GM23338 (cell line): ENCODE data around the gene POLR2L. TPM values are rescaled to one million over a fixed set of nuclear protein-coding genes. Genes with fewer than 3 reads are reported as not detected.

Experiments used
- ATAC-seq: fragments of 200-7000 bp; cut with Tn5 transposase; 3 replicates; pipeline ENCODE4 v1.9.1; 2020
- DNase-seq: peaks from one replicate; pipeline ENCODE4 v3.0.0-alpha.2; 2015; ENCODE audit warnings: low spot score
- H2AFZ ChIP-seq: fragments of 200-600 bp; sonication (generic); 2 replicates; pipeline ENCODE4 v1.8.0; 2016; ENCODE audit warnings: antibody characterized with exemption, mild to moderate bottlenecking, moderate library complexity
- H3F3A ChIP-seq: fragments of 200-600 bp; sonication (generic); replicated peaks from 2 replicates; pipeline ENCODE4 v1.8.0; 2017; ENCODE audit warnings: antibody characterized with exemption, mixed run types, low read depth
- H3K27ac ChIP-seq: fragments of 200-600 bp; sonication (generic); 2 replicates; pipeline ENCODE4 v1.6.1; 2016; ENCODE audit warnings: low read depth
- H3K27me3 ChIP-seq: fragments of 200-600 bp; sonication (generic); 2 replicates; pipeline ENCODE4 v1.8.0; 2016; ENCODE audit warnings: mild to moderate bottlenecking, mixed run types, moderate library complexity; ENCODE audit not compliant: insufficient read depth
- H3K36me3 ChIP-seq: fragments of 200-600 bp; sonication (generic); 2 replicates; pipeline ENCODE4 v1.8.0; 2016; ENCODE audit warnings: mild to moderate bottlenecking; ENCODE audit not compliant: insufficient read depth
- H3K4me1 ChIP-seq: fragments of 200-600 bp; sonication (generic); 2 replicates; pipeline ENCODE4 v1.8.0; 2016; ENCODE audit warnings: mild to moderate bottlenecking, moderate library complexity; ENCODE audit not compliant: insufficient read depth
- H3K4me2 ChIP-seq: fragments of 200-600 bp; sonication (generic); 2 replicates; pipeline ENCODE4 v1.7.1; 2017; ENCODE audit warnings: mixed run types
- H3K4me3 ChIP-seq: fragments of 200-600 bp; sonication (generic); 2 replicates; pipeline ENCODE4 v1.6.1; 2016; ENCODE audit warnings: mixed run types
- H3K79me2 ChIP-seq: fragments of 200-600 bp; sonication (generic); replicated peaks from 2 replicates; pipeline ENCODE4 v1.8.0; 2017; ENCODE audit warnings: mild to moderate bottlenecking; ENCODE audit not compliant: insufficient read depth
- H3K9me2 ChIP-seq: fragments of 200-600 bp; sonication (generic); 2 replicates; pipeline ENCODE4 v1.8.0; 2017; ENCODE audit not compliant: insufficient read depth
- H4K20me1 ChIP-seq: fragments of 200-600 bp; sonication (generic); replicated peaks from 2 replicates; pipeline ENCODE4 v1.8.0; 2017; ENCODE audit warnings: mild to moderate bottlenecking; ENCODE audit not compliant: insufficient read depth
- H3K27ac Mint-ChIP-seq: 2 replicates; pipeline ENCODE4 v1.8.0; 2020; ENCODE audit warnings: inconsistent platforms, mild to moderate bottlenecking, moderate library complexity, mixed read lengths
- H3K27me3 Mint-ChIP-seq: 3 replicates; pipeline ENCODE4 v1.8.0; 2022; ENCODE audit warnings: low read depth, mild to moderate bottlenecking, moderate library complexity, mixed read lengths, inconsistent platforms; ENCODE audit not compliant: insufficient read depth, poor library complexity
- H3K36me3 Mint-ChIP-seq: 3 replicates; pipeline ENCODE4 v1.8.0; 2021; ENCODE audit warnings: low read depth, mild to moderate bottlenecking, inconsistent platforms, moderate library complexity, mixed read lengths
- H3K4me1 Mint-ChIP-seq: 3 replicates; pipeline ENCODE4 v1.8.0; 2020; ENCODE audit warnings: mild to moderate bottlenecking, inconsistent platforms, mixed read lengths
- H3K4me3 Mint-ChIP-seq: 3 replicates; pipeline ENCODE4 v1.8.0; 2021; ENCODE audit warnings: moderate library complexity, mild to moderate bottlenecking, inconsistent platforms, mixed read lengths
- H3K9me3 Mint-ChIP-seq: 3 replicates; pipeline ENCODE4 v1.8.0; 2020; ENCODE audit warnings: moderate library complexity, mild to moderate bottlenecking, inconsistent platforms, mixed read lengths
- CREB1 ChIP-seq: fragments of 250-450 bp; sonication (Bioruptor Pico); IDR thresholded peaks from 2 replicates; pipeline ENCODE4 v1.5.0; 2020; ENCODE audit warnings: low read depth, mild to moderate bottlenecking, moderate library complexity
- ETS1 ChIP-seq: IDR thresholded peaks from 2 replicates; pipeline ENCODE4 v1.6.1; 2016; ENCODE audit warnings: antibody characterized with exemption
- EZH2phosphoT487 ChIP-seq: fragments of 200-600 bp; sonication (generic); IDR thresholded peaks from one replicate; pipeline ENCODE4 v1.8.1; 2018; ENCODE audit warnings: antibody characterized with exemption; ENCODE audit not compliant: unreplicated experiment
- JUNB ChIP-seq: IDR thresholded peaks from one replicate; pipeline ENCODE4 v1.6.1; 2016; ENCODE audit warnings: antibody characterized with exemption; ENCODE audit not compliant: unreplicated experiment
- ZNF114 ChIP-seq: fragments of 250-450 bp; sonication (Bioruptor Pico); IDR thresholded peaks from 2 replicates; pipeline ENCODE4 v1.5.0; 2020; ENCODE audit warnings: mild to moderate bottlenecking, moderate library complexity
- ZNF462 ChIP-seq: fragments of 250-450 bp; sonication (Bioruptor Pico); IDR thresholded peaks from 2 replicates; pipeline ENCODE4 v1.5.0; 2020; ENCODE audit warnings: mild to moderate bottlenecking, moderate library complexity
- polyA plus RNA-seq: library from polyadenylated mRNA; unstranded; fragments of >200 nt; fragmentation: Nextera tagmentation; extraction: Ambion mirVana; gene quantifications from 2 replicates; pipeline ENCODE4 v1.2.1, GENCODE V29; 2016
- total RNA-seq: library from RNA; depleted of rRNA; stranded (reverse); fragments of >200 nt; shearing (Covaris generic); gene quantifications from 2 replicates; pipeline ENCODE4 v1.2.3, GENCODE V29; 2014

POLR2L gene
- total and polyA plus RNA-seq, 2 experiments from 2014 or later, result 32.2 to 369 TPM

- no peak for TF ChIP-seq ZNF462 (CRISPR knock-in tag)
- no peak for TF ChIP-seq ETS1
- no peak for TF ChIP-seq EZH2phosphoT487
- TF ChIP-seq CREB1 (CRISPR knock-in tag), result no peak
- no peak for TF ChIP-seq ZNF114 (CRISPR knock-in tag)
- TF ChIP-seq JUNB, result no peak
Measured at GRCh38 chr11:829176-829846, 13.0 kb downstream of the POLR2L start (continued).

DNA sequence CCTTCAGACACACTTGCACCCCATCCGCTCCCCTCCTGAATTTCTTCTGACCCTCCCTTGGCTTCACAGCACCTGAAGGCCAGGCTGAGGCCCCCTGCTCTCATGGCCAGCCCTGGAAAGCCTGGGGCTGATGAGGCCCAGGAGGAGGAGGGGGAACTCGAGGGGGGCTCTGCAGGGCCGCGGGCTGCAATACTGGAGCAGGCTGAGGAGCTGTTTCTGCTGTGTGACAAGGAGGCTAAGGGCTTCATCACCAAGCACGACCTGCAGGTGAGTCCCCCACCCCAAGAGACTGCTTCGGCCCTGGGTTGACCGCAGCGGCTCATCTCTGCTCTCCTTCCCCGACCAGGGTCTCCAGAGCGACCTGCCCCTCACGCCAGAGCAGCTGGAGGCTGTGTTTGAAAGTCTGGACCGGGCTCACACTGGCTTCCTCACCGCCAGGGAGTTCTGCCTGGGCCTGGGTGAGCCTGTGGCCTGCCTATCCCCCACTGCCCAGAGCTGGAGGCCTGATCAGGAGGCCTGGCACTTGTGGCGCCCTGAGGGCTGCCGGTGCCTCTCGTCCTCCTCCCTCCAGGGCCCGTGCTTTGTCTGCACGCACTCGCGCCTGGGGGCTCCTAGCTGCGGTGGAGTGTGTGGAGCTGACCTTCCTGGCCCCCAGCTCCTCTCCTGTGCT is 13.7 kb downstream of the POLR2L start:
- Mint-ChIP-seq H3K4me3 (peak overlapping the region; percentile 79), H3K27ac (no peak overlapping the region), H3K9me3 (no peaks in the 10 kb centered on the region; the same call in 2 of the 3 replicates), H3K36me3 (peaks cover 7% of the 10 kb centered on the region; the same call in 1 of the 3 replicates), H3K4me1 (peaks cover 43% of the 10 kb centered on the region), H3K27me3 (peaks cover 60% of the 10 kb centered on the region)
- H2AFZ ChIP-seq, result no peak overlapping the region
- H3K4me3 ChIP-seq, result peak overlapping the region; percentile 89
- no peak overlapping the region for H3K27ac ChIP-seq
- H4K20me1 ChIP-seq, result no peaks in the 10 kb centered on the region; the same call in 1 of the 2 replicates
- no peaks in the 10 kb centered on the region for H3K79me2 ChIP-seq
- no peaks in the 10 kb centered on the region for H3K36me3 ChIP-seq
- H3K9me2 ChIP-seq, result no peaks in the 10 kb centered on the region
- ATAC-seq, result no peak
- no peak for DNase-seq
- peak overlapping the region; percentile 98 for H3K4me2 ChIP-seq
- H3K27me3 ChIP-seq, result peaks cover 28% of the 10 kb centered on the region
- peaks cover 24% of the 10 kb centered on the region for H3F3A ChIP-seq
- peaks cover 28% of the 10 kb centered on the region for H3K4me1 ChIP-seq
- TF ChIP-seq EZH2phosphoT487 (no peak), ZNF462 (CRISPR knock-in tag) (no peak), CREB1 (CRISPR knock-in tag) (no peak)
